Measurements from ENCODE around the gene HAX1. TPM values are rescaled to one million over a fixed set of nuclear protein-coding genes. Genes with fewer than 3 reads are reported as not detected.

HAX1 gene
- total and polyA plus RNA-seq, 2 experiments from 2014 or later: 80.0 to 104 TPM

GRCh38 chr1:154264454-154264853 is 8.0 kb upstream of the HAX1 start:
- no peak for DNase-seq (ENCODE audit: low spot score)
- no peak for TF ChIP-seq EZH2phosphoT487 (IDR thresholded peaks at IDR 0.05; ENCODE audit: low read depth, severe bottlenecking, unreplicated experiment)
- TF ChIP-seq CTCF (IDR thresholded peaks at IDR 0.05; ENCODE audit: poor library complexity): no peak
- no peak for TF ChIP-seq EZH2 (IDR thresholded peaks at IDR 0.05; ENCODE audit: borderline replicate concordance)
- WGBS (ENCODE audit: low lambda C conversion rate, missing lambda C conversion rate): 86% methylated on average over 1 of the region's 1 CpG
- H3K4me3 ChIP-seq: no peak overlapping the region
- H3K9me2 ChIP-seq (replicated peaks; ENCODE audit: insufficient read depth): no peaks in the 10 kb centered on the region
- peak overlapping the region; percentile 47 for H3K27ac ChIP-seq
- H4K20me1 ChIP-seq (ENCODE audit: insufficient read depth, poor library complexity, severe bottlenecking): peaks cover 19% of the 10 kb centered on the region
- H3K79me2 ChIP-seq: peaks cover 6% of the 10 kb centered on the region
- H3K36me3 ChIP-seq (replicated peaks; ENCODE audit: insufficient read depth, low read depth): peaks cover 5% of the 10 kb centered on the region
- H3K4me2 ChIP-seq: no peak overlapping the region
- H3K4me1 ChIP-seq (ENCODE audit: insufficient read depth): no peaks in the 10 kb centered on the region
- H2AFZ ChIP-seq: no peak overlapping the region
- H3K27me3 ChIP-seq: no peaks in the 10 kb centered on the region
- no peaks in the 10 kb centered on the region for H3K9me3 ChIP-seq (ENCODE audit: low read depth)

- H3K79me2 ChIP-seq: peaks cover 5% of the 10 kb centered on the region
- WGBS (ENCODE audit: low lambda C conversion rate, missing lambda C conversion rate): 78% methylated on average over 4 of the region's 4 CpGs
- no peak overlapping the region for H3K27ac ChIP-seq
- DNase-seq (ENCODE audit: low spot score): no peak
- no peak overlapping the region for H3K4me3 ChIP-seq
- no peak overlapping the region for H3K4me2 ChIP-seq
- no peaks in the 10 kb centered on the region for H3K9me3 ChIP-seq (ENCODE audit: low read depth)
- H3K4me1 ChIP-seq (ENCODE audit: insufficient read depth): no peaks in the 10 kb centered on the region
- TF ChIP-seq EZH2 (IDR thresholded peaks at IDR 0.05; ENCODE audit: borderline replicate concordance) (no peak), EZH2phosphoT487 (IDR thresholded peaks at IDR 0.05; ENCODE audit: low read depth, severe bottlenecking, unreplicated experiment) (no peak), CTCF (IDR thresholded peaks at IDR 0.05; ENCODE audit: poor library complexity) (no peak)
- no peaks in the 10 kb centered on the region for H3K27me3 ChIP-seq
- H2AFZ ChIP-seq: no peak overlapping the region
- no peaks in the 10 kb centered on the region for H3K9me2 ChIP-seq (replicated peaks; ENCODE audit: insufficient read depth)
- H3K36me3 ChIP-seq (replicated peaks; ENCODE audit: insufficient read depth, low read depth): peaks cover 3% of the 10 kb centered on the region
- peaks cover 19% of the 10 kb centered on the region for H4K20me1 ChIP-seq (ENCODE audit: insufficient read depth, poor library complexity, severe bottlenecking)
Observed at GRCh38 chr1:154265586-154265985, 6.8 kb upstream of the HAX1 start.

- H3K27ac ChIP-seq: peak overlapping the region; percentile 90
- H3K27me3 ChIP-seq: no peaks in the 10 kb centered on the region
- TF ChIP-seq EZH2 (IDR thresholded peaks at IDR 0.05; ENCODE audit: borderline replicate concordance): no peak
- 93% methylated on average over 5 of the region's 5 CpGs for WGBS (ENCODE audit: low lambda C conversion rate, missing lambda C conversion rate)
- no peaks in the 10 kb centered on the region for H4K20me1 ChIP-seq (ENCODE audit: insufficient read depth, poor library complexity, severe bottlenecking)
- peaks cover 6% of the 10 kb centered on the region for H3K4me1 ChIP-seq (ENCODE audit: insufficient read depth)
- H2AFZ ChIP-seq: no peak overlapping the region
- H3K4me3 ChIP-seq: no peak overlapping the region
- H3K36me3 ChIP-seq (replicated peaks; ENCODE audit: insufficient read depth, low read depth): no peaks in the 10 kb centered on the region
- no peaks in the 10 kb centered on the region for H3K9me2 ChIP-seq (replicated peaks; ENCODE audit: insufficient read depth)
- no peaks in the 10 kb centered on the region for H3K9me3 ChIP-seq (ENCODE audit: low read depth)
- H3K79me2 ChIP-seq: peaks cover 11% of the 10 kb centered on the region
- no peak for DNase-seq (ENCODE audit: low spot score)
- H3K4me2 ChIP-seq: no peak overlapping the region
Observed at GRCh38 chr1:154270833-154271232, 1.6 kb upstream of the HAX1 start.

GRCh38 chr1:154272999-154273563 is 652 bp downstream of the HAX1 start:
- H2AFZ ChIP-seq: peak overlapping the region; percentile 91
- peak overlapping the region; percentile 79 for H3K4me2 ChIP-seq
- WGBS (ENCODE audit: low lambda C conversion rate, missing lambda C conversion rate): 58% methylated on average over 13 of the region's 13 CpGs

More at GRCh38 chr1:154272999-154273563, 652 bp downstream of the HAX1 start:
- peaks cover 11% of the 10 kb centered on the region for H3K79me2 ChIP-seq
- DNase-seq (ENCODE audit: low spot score): peak; percentile 26
- peaks cover 6% of the 10 kb centered on the region for H3K4me1 ChIP-seq (ENCODE audit: insufficient read depth)
- H3K36me3 ChIP-seq (replicated peaks; ENCODE audit: insufficient read depth, low read depth): no peaks in the 10 kb centered on the region
- H3K9me2 ChIP-seq (replicated peaks; ENCODE audit: insufficient read depth): no peaks in the 10 kb centered on the region
- H3K27ac ChIP-seq: peak overlapping the region; percentile 90
- H4K20me1 ChIP-seq (ENCODE audit: insufficient read depth, poor library complexity, severe bottlenecking): no peaks in the 10 kb centered on the region
- peak overlapping the region; percentile 70 for H3K4me3 ChIP-seq
- no peaks in the 10 kb centered on the region for H3K9me3 ChIP-seq (ENCODE audit: low read depth)
- TF ChIP-seq CTCF (IDR thresholded peaks at IDR 0.05; ENCODE audit: poor library complexity) (no peak), EZH2 (IDR thresholded peaks at IDR 0.05; ENCODE audit: borderline replicate concordance) (no peak), EZH2phosphoT487 (IDR thresholded peaks at IDR 0.05; ENCODE audit: low read depth, severe bottlenecking, unreplicated experiment) (no peak)
- H3K27me3 ChIP-seq: no peaks in the 10 kb centered on the region
